ENCODE results near the gene CREBBP. TPM values are rescaled to one million over a fixed set of nuclear protein-coding genes. Genes with fewer than 3 reads are reported as not detected.

Gene CREBBP
- total RNA-seq, 4 donors from 2014 or later, result 76.3 to 152 (median 105) TPM

DNA sequence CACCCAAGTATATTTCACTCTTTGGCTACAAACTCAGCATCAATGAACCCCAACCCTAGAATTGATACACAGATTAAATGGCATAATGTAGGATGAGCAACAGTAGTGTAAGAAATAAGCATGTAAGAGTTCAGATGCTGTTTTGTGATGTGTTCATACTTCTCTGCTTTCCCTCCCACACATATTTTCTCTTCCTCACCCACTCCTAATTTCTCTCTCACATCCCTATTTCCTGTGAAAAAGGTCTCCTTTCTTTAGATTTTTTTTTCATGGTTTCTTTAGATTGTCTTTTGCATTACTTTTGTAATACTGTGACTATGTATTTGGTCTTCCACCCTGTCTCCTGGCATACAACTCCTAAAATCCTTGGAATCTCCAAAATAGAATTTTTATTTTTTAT lies 21.7 kb downstream of the CREBBP start:
- H3K27me3 ChIP-seq, result no peaks in the 10 kb centered on the region
- H3K36me3 ChIP-seq, result no peaks in the 10 kb centered on the region
- H3K4me1 ChIP-seq, result peaks cover 73% of the 10 kb centered on the region
- TF ChIP-seq EP300 (IDR thresholded peaks at IDR 0.05), result no peak
- no peak for DNase-seq (ENCODE audit: low spot score in 2 of 2)
- H3K9me3 ChIP-seq, result no peaks in the 10 kb centered on the region
- H3K27ac ChIP-seq, result no peak overlapping the region
- H3K4me3 ChIP-seq, result no peak overlapping the region

DNA sequence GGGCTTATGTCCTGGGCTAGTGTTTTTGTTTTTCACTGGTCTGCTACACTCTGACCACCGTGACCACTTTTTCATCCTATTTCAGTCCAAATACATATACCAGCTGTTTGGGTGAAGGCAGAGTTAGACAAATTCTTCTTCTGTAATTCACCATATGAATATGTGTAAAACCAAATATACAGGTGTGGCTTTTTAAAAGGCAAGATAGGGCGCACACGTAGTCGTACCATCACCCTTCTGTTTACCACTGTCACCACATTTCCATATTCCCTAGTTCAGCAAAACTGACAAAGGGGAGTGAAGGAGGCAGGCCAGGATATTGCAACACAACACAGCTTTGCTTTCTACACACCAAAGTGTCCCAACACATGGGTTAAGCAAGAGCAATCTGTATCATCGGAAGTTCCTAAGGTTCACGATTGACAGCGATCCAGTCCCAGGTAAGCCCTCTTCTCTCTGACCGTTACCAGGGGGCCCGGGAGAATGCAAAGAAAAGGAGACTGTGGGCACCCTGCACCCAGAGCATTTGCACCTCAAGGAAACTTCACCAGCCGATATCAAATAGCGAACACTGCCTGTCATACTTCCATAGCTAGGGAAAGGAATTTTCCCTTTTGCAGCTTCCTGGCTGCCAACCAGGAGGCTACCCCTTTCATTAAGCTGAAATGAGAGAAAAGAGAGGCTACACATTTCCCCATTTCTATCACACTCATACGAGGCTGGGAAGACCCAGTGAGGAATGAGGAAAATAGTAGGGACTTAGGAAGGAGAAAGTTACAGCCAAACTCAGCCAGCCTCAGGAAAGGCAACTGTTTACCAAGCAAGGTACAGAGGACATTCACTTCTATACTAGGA lies 23.1 kb downstream of the CREBBP start:
- Histone ChIP-seq H3K27me3 (no peaks in the 10 kb centered on the region), H3K27ac (no peak overlapping the region), H3K4me1 (peaks cover 64% of the 10 kb centered on the region), H3K36me3 (no peaks in the 10 kb centered on the region), H3K4me3 (no peak overlapping the region), H3K9me3 (no peaks in the 10 kb centered on the region)
- TF ChIP-seq EP300 (IDR thresholded peaks at IDR 0.05) (no peak), POLR2AphosphoS5 (IDR thresholded peaks at IDR 0.05) (peak; percentile 36 to 97 (median 78)), POLR2A (IDR thresholded peaks at IDR 0.05) (no peak)
- TF ChIP-seq, protein P1, sequence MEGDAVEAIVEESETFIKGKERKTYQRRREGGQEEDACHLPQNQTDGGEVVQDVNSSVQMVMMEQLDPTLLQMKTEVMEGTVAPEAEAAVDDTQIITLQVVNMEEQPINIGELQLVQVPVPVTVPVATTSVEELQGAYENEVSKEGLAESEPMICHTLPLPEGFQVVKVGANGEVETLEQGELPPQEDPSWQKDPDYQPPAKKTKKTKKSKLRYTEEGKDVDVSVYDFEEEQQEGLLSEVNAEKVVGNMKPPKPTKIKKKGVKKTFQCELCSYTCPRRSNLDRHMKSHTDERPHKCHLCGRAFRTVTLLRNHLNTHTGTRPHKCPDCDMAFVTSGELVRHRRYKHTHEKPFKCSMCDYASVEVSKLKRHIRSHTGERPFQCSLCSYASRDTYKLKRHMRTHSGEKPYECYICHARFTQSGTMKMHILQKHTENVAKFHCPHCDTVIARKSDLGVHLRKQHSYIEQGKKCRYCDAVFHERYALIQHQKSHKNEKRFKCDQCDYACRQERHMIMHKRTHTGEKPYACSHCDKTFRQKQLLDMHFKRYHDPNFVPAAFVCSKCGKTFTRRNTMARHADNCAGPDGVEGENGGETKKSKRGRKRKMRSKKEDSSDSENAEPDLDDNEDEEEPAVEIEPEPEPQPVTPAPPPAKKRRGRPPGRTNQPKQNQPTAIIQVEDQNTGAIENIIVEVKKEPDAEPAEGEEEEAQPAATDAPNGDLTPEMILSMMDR (IDR thresholded peaks at IDR 0.05), result no peak
- WGBS, result 32% methylated on average over 8 of the region's 12 CpGs
- no peak for DNase-seq (ENCODE audit: low spot score in 2 of 2)

DNA sequence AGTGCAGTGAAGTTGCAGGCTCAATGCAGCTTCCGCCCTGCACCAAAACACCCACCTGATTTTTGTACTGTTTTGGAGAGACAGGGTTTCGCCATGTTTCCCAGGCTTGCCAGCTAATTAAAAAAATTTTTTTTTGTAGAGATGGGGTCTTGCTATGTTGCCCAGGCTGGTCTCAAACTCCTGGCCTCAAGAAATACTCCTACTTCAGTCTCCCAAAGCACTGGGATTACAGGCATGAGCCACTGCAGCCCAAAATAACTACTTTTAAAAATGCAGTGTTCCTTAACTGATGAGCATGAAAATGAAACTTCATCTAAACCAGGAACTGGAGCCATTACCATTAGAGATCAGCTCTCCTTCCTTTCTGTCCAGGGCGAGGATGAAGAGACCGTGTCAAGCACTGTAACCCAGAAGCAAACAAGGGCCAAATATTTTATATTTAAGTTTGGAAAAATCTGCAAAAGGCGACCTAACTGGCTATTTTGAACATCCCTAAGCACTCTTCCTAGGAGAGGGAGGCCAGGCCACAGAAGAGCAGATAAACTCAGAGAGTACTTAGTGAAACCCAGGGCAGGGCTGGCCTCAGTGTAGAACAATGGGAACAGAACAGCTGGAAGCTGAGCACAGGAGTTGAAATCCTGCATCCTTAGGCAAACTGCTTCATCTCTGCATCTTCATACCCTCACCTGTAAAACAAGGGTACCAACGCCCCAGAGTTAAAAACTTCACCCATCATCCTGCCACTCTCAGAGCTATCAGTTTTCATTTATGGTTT lies 24.0 kb downstream of the CREBBP start:
- no peaks in the 10 kb centered on the region for H3K36me3 ChIP-seq
- no peak for DNase-seq (ENCODE audit: low spot score in 2 of 2)
- peak overlapping the region; percentile 12 for H3K27ac ChIP-seq
- peaks cover 55% of the 10 kb centered on the region for H3K4me1 ChIP-seq
- H3K27me3 ChIP-seq, result no peaks in the 10 kb centered on the region
- 81% methylated on average over 6 of the region's 6 CpGs for WGBS
- TF ChIP-seq, protein P1 (IDR thresholded peaks at IDR 0.05), result no peak
- TF ChIP-seq POLR2A (IDR thresholded peaks at IDR 0.05) (no peak), POLR2AphosphoS5 (IDR thresholded peaks at IDR 0.05) (no peak), EP300 (IDR thresholded peaks at IDR 0.05) (no peak)
- no peaks in the 10 kb centered on the region for H3K9me3 ChIP-seq
- no peak overlapping the region for H3K4me3 ChIP-seq

DNA sequence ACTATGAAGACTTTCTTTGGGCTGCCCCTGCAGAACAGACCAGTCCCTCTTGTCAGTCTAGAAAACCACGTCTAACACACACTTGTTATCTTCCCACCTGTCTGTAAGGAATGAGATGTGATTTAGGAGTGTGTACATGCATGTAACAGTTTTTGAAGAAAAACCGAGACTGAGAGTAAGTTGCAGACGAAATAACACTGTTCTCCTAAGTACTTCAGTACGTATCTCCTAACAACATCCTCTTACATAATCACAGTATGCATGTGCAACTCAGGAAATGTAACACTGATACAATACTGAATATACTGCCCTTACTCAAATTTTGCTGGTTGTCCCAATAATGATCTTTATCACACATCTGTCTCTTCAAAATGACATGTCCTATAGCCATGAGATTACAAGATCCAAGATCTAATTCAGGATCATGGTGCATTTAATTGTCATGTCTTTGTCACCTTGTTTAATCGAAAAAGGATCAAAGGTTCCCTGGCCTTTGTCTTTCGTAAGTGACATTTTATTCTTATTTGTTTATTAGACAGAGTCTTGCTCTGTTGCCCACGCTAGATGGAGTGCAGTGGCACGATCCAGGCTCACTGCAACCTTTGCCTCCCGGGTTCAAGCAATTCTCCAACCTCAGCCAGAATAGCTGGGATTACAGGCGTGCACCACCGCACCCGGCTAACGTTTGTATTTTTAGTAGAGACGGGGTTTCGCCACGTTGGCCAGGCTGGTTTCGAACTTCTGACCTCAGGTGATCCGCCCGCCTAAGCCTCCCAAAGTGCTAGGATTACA lies 25.6 kb downstream of the CREBBP start:
- DNase-seq (ENCODE audit: low spot score in 2 of 2), result no peak
- Histone ChIP-seq H3K4me3 (no peak overlapping the region), H3K27me3 (no peaks in the 10 kb centered on the region), H3K9me3 (no peaks in the 10 kb centered on the region), H3K4me1 (peaks cover 48% of the 10 kb centered on the region), H3K27ac (no peak overlapping the region), H3K36me3 (peaks cover 9% of the 10 kb centered on the region)
- TF ChIP-seq EP300 (IDR thresholded peaks at IDR 0.05), result no peak
- no peak for TF ChIP-seq POLR2AphosphoS5 (IDR thresholded peaks at IDR 0.05)
- TF ChIP-seq, protein P1 (IDR thresholded peaks at IDR 0.05), result no peak
- TF ChIP-seq POLR2A (IDR thresholded peaks at IDR 0.05), result no peak
- WGBS, result 77% methylated on average over 19 of the region's 19 CpGs

DNA sequence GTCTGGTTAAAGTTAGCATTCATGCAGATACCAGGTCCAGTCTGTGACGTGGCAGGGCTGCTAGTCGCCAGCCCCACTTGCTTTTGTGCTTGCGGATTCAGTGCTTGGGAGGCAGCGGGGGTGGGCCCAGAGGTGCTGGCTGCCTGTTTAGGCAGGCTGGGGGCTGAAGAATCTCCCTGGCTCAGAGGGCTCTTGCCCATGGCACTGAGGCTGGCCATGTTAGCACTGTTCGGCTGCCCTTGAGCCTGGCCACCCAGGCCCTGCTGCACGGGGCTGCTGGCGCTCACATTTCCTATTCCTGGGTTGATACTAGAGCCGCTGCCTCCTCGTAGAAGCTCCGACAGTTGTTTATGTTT lies 30.0 kb downstream of the CREBBP start:
- peaks cover 22% of the 10 kb centered on the region for H3K36me3 ChIP-seq
- WGBS, result 70% methylated on average over 3 of the region's 10 CpGs
- TF ChIP-seq POLR2A (IDR thresholded peaks at IDR 0.05), result no peak
- TF ChIP-seq, protein P1 (IDR thresholded peaks at IDR 0.05), result no peak
- TF ChIP-seq EP300 (IDR thresholded peaks at IDR 0.05), result no peak
- no peak for TF ChIP-seq POLR2AphosphoS5 (IDR thresholded peaks at IDR 0.05)
- H3K4me1 ChIP-seq, result peaks cover 19% of the 10 kb centered on the region
- H3K9me3 ChIP-seq, result no peaks in the 10 kb centered on the region
- no peak overlapping the region for H3K4me3 ChIP-seq
- H3K27ac ChIP-seq, result no peak overlapping the region
- no peaks in the 10 kb centered on the region for H3K27me3 ChIP-seq
- DNase-seq (ENCODE audit: low spot score in 2 of 2), result no peak

All from suprapubic skin (tissue), 4 donors.